ENCODE data around the gene FAM200C.
A peak's percentile ranks its signal among the peaks of the same experiment; 100 is the strongest.

Gene FAM200C

GRCh38 chr5:160419458-160420330 is 19.8 kb upstream of the FAM200C start:
- DNase-seq (ENCODE audit: low read depth in 2 of 2): no peak

GRCh38 chr5:160418561-160419457 is 19.0 kb upstream of the FAM200C start, which contains the start of gene SLU7:
SLU7 (minus strand) TSS chr5:160419081; CDS start chr5:160415294, 3,787 bp downstream.
- DNase-seq (ENCODE audit: low read depth in 2 of 2): peak; percentile 89 to 93

DNA sequence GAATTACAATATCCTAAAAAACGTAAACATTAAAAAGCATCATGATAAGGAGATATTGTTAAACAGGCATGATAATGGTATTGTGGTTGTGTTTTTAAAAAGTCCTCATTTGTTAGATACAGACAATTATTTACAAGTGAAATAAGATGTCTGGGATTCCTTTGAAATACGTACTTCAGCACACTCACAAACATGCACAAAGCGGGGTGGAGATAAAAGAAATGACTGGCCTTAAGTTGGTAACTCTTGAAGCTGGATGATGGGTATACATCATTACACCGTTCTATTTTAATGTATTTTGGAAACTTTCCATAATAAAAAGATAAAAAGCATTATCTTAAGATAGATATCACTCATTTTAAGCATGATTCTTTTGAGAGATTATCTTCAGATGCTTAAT is 1.0 kb downstream of the FAM200C start:
- no peak for DNase-seq (ENCODE audit: low read depth in 2 of 2)

GRCh38 chr5:160397492-160397891 is 2.4 kb downstream of the FAM200C start:
- DNase-seq (ENCODE audit: low read depth in 2 of 2): no peak

- no peak for DNase-seq (ENCODE audit: low read depth in 2 of 2)
These were observed 4.7 kb downstream of the FAM200C start for GRCh38 chr5:160395111-160395510.

DNA sequence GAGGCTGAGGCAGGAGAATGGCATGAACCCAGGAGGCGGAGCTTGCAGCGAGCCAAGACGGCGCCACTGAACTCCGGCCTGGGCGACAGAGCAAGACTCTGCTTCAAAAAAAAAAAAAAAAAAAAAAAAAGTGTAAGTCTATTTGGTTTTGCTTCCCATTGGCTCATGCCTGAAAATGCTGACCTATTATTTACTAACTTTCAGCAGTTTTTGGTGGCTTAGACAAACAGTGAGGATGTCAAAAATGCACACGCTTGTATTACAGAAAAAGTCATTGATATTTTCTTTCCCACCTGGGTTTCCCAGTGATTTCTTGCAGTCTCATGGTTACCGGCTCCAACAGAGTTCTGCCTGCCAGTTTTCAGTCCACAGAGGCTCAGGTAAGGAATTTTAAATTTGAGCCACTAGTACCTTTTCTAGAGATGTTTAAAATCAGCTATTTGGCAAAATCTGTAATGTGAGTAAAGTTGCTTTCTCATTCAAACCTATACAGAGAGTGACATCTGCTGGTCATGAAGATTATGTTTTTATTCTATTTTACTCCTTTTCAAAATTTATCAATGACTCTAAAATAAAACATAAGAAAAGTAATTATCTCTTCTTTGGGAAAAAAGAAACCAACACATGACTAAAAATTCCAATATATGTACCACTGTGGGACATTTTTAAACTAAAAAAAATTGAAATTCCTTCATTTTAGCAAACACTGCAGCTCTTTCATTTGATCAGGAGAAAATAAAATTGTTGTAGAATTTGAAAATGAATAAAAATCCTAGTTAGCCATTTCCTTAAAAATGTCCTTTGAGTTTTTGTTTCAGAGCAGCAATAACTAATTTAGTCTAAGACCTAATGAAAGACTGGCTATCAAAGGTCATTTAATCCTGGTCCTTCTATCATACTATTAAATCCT is 8.8 kb downstream of the FAM200C start:
- no peak for DNase-seq (ENCODE audit: low read depth in 2 of 2)

GRCh38 chr5:160387445-160387844 is 12.4 kb downstream of the FAM200C start:
- no peak for DNase-seq (ENCODE audit: low read depth in 2 of 2)

GRCh38 chr5:160385496-160385895 is 14.4 kb downstream of the FAM200C start:
- DNase-seq (ENCODE audit: low read depth in 2 of 2): no peak

GRCh38 chr5:160384681-160385080 is 15.2 kb downstream of the FAM200C start:
- DNase-seq (ENCODE audit: low read depth in 2 of 2): no peak

DNA sequence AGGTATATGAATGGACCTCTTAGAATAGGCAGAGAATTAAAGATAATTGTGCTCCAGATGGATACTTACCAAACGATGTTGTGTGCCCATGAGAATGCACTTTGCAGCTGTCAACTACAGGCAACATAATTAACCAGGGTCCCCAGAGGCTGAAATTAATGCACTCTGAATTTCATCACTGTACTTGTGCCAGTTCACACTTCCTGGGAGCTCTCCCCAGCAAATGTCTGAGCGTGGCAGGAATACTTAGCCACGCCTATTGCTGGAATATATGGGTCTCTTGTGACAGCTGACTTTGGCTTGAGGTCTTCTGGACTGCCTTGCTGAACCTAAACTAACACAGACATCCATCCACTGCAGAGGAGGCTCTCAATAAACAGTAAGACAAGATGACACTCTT is 17.5 kb downstream of the FAM200C start:
- DNase-seq (ENCODE audit: low read depth in 2 of 2): no peak

GRCh38 chr5:160380041-160380440 is 19.8 kb downstream of the FAM200C start:
- no peak for DNase-seq (ENCODE audit: low read depth in 2 of 2)

- DNase-seq (ENCODE audit: low read depth in 2 of 2): no peak
These were observed 20.3 kb downstream of the FAM200C start for GRCh38 chr5:160379511-160379910.

- no peak for DNase-seq (ENCODE audit: low read depth in 2 of 2)
These were observed 21.5 kb downstream of the FAM200C start for GRCh38 chr5:160378330-160378729.

DNA sequence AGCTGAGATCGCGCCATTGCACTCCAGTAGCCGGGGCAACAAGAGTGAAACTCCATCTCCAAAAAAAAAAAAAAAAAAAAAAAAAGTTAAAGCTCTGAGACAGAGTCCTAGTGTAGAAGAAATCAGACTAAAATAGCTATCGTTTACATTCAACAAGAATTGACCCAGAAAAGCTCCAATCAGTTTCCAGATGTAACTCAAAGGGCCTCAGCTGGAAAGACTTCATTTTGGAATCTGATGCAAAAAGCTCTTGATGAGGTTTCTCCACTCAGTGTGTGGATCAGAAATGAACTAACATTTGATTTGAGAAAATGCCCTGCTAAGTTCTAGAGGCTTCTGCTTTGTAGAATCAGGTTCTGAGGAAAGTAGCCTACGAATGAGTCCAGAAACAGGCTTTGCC is 22.2 kb downstream of the FAM200C start:
- no peak for DNase-seq (ENCODE audit: low read depth in 2 of 2)

DNA sequence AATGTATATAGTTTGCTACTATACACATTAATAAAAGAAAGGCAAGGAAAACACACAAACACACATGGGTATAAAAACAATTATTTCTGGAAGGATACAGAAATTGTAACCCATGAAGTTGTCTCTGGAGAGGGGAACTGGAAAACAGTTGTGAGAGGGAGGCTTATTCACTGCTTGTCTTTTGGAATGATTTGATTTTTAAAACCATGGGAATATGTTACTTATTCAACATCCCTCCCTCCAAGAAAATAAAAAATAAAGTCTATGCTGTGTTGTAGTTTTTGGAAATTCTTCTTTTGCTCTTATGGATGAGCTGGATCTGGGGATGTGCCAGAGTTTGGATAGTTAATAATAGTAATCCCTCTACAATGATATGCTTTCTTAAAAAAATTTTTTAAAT is 23.4 kb downstream of the FAM200C start:
- no peak for DNase-seq (ENCODE audit: low read depth in 2 of 2)

- no peak for DNase-seq (ENCODE audit: low read depth in 2 of 2)
These were observed 24.2 kb downstream of the FAM200C start for GRCh38 chr5:160375701-160376100.

DNA sequence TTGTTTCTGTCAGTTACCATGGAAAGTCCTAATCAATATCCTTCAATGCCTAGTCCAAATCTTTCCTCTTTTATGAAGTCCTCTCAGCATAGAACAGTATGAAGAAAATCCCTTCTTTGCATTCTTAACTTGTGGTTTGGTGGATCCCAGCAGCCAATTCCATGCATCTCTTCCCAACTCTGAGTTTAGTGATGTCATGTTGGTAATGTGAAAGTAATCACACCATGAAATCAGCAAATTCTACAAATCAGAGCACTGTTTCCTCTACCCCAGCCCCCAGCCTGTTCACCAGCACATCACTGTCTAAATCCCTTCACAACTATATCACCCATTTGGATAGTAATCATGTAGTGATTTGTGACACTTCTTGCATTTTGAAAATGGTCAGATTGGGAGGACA is 24.7 kb downstream of the FAM200C start:
- DNase-seq (ENCODE audit: low read depth in 2 of 2): no peak

DNA sequence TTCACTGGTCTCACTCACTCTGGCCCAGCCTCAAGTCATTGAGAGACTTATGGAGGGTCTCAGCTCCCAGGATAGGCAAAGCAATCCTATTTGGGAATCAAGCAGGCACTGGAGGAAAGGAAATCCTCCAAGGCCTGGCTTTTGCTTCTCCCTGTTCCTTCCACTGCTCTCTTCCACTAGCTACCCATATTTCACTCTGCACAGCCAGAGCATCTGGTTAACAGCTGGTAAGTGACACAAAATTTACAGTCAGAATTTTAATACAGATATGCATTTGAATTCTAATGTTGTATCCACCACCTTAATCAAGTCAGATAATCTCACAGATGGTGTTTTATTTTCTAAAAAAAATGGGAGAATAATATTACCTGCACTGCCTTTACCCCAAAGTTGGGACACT is 28.6 kb downstream of the FAM200C start:
- DNase-seq (ENCODE audit: low read depth in 2 of 2): no peak

DNA sequence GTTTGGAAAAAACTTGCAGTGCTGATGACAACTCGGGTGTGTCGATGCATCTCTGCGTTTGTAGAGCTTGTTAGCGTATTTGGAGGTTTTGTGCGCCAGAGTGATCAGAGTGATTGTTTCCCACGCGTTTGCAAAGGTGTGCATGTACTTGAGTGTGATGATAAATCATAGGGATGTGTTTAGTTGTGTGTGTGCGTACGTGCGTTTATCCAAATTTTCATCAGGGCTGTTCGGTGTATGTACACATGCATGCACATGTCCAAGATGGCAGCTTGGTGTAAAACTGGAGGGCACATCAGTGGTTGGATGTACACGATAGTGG is 29.2 kb downstream of the FAM200C start:
- no peak for DNase-seq (ENCODE audit: low read depth in 2 of 2)

- no peak for DNase-seq (ENCODE audit: low read depth in 2 of 2)
These were observed 29.7 kb downstream of the FAM200C start, which contains the start of gene C1QTNF2 for GRCh38 chr5:160369990-160370712. C1QTNF2 (minus strand) TSS chr5:160370626; CDS start chr5:160355011, 15,615 bp downstream.

DNA sequence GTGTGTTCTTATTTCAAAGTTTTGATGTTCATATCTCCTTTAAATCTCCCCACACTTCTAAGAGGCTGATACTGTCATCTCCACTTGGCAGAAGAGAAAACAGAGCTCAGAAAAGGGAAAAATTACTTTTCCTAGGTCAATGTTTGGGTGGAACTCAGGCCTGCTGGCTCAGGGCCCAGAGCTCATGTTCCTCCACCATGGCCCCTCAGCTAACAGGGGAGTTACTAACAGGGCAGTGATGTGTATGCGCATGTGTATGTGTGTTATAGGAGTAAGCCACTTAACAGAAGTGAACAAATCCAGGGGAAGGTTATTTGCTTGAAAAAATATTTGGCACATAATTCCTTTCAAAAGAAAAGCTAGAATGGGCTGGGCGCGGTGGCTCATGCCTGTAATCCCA is 32.0 kb downstream of the FAM200C start:
- no peak for DNase-seq (ENCODE audit: low read depth in 2 of 2)

Data from stimulated activated CD4-positive, alpha-beta T cell treated with anti-CD3 and anti-CD28 coated beads, Interleukin-15, amount 100 ng/mL, for 48 hours (primary cell).